ENCODE results near the gene KSR2. TPM values are rescaled to one million over a fixed set of nuclear protein-coding genes. Genes with fewer than 3 reads are reported as not detected.

The KSR2 gene
- total and polyA plus RNA-seq, 2 of the 4 experiments (the other 2 are of a cell fraction), result not detected

- POLR2A ChIA-PET (ENCODE audit: unreplicated experiment), result no interaction called here
Observed at GRCh38 chr12:117491711-117492110, 477.1 kb downstream of the KSR2 start.

More at GRCh38 chr12:117491711-117492110, 477.1 kb downstream of the KSR2 start:
- Histone ChIP-seq H3K36me3 (ENCODE audit: control insufficient read depth, insufficient read depth, low read length) (no peaks in the 10 kb centered on the region), H4K20me1 (ENCODE audit: insufficient read depth, low read length) (no peaks in the 10 kb centered on the region), H3K4me3 (ENCODE audit: insufficient read depth, low read depth, low read length) (no peak overlapping the region), H2BK20ac (ENCODE audit: low read depth, low read length) (no peak overlapping the region), H3K23ac (ENCODE audit: low read depth, low read length) (no peak overlapping the region), H4K5ac (ENCODE audit: low read depth, low read length) (no peak overlapping the region), H3K27ac (ENCODE audit: insufficient read depth, low read length) (no peak overlapping the region), H4K91ac (ENCODE audit: insufficient read depth, low read depth, low read length) (no peak overlapping the region), H3K9ac (ENCODE audit: low read depth, low read length) (no peak overlapping the region), H2BK15ac (ENCODE audit: low read depth, low read length) (no peak overlapping the region), H2AK9ac (replicated peaks; ENCODE audit: low read depth, low read length, poor library complexity) (no peak overlapping the region), H4K8ac (ENCODE audit: low read depth in 2 of 2, low read length in 2 of 2) (no peak overlapping the region), H3K27me3 (ENCODE audit: control insufficient read depth, insufficient read depth, low read length) (no peaks in the 10 kb centered on the region), H2AK5ac (ENCODE audit: low read depth, low read length) (no peak overlapping the region), H2BK120ac (ENCODE audit: low read depth, low read length) (no peak overlapping the region), H3K79me1 (ENCODE audit: low read depth in 1 of 2, low read length in 2 of 2) (no peaks in the 10 kb centered on the region), H3K9me1 (ENCODE audit: insufficient read depth, low read length) (no peaks in the 10 kb centered on the region), H3K56ac (ENCODE audit: extremely low read depth, insufficient read depth, low read length) (no peak overlapping the region), H3K18ac (ENCODE audit: low read depth, low read length) (no peak overlapping the region), H3K9me3 (ENCODE audit: control insufficient read depth, insufficient read depth, low read length) (peaks cover 18% of the 10 kb centered on the region), H2AFZ (replicated peaks; ENCODE audit: low read length, poor library complexity) (no peak overlapping the region), H3K4ac (ENCODE audit: low read depth, low read length) (no peak overlapping the region), H3K14ac (replicated peaks; ENCODE audit: low read depth, low read length) (no peak overlapping the region), H2BK5ac (ENCODE audit: low read depth, low read length, poor library complexity, severe bottlenecking) (no peak overlapping the region), H3K4me1 (ENCODE audit: control insufficient read depth, insufficient read depth, low read length) (no peaks in the 10 kb centered on the region), H3K4me2 (ENCODE audit: low read depth, low read length) (no peak overlapping the region)
- TF ChIP-seq POLR2A (IDR thresholded peaks at IDR 0.05; ENCODE audit: low read depth, low read length) (no peak), MAFK (IDR thresholded peaks at IDR 0.05; ENCODE audit: low read depth, low read length) (no peak), MAZ (IDR thresholded peaks at IDR 0.05; ENCODE audit: borderline replicate concordance, low read depth, low read length) (no peak), FOS (IDR thresholded peaks at IDR 0.05; ENCODE audit: low read depth, low read length) (no peak)
- TF ChIP-seq, protein P1, sequence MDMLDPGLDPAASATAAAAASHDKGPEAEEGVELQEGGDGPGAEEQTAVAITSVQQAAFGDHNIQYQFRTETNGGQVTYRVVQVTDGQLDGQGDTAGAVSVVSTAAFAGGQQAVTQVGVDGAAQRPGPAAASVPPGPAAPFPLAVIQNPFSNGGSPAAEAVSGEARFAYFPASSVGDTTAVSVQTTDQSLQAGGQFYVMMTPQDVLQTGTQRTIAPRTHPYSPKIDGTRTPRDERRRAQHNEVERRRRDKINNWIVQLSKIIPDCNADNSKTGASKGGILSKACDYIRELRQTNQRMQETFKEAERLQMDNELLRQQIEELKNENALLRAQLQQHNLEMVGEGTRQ (IDR thresholded peaks at IDR 0.05; ENCODE audit: low read depth, low read length), result no peak
- no TSS peak for BruUV-seq (replicated peaks)
- ATAC-seq (ENCODE audit: low read depth) (no peak), DNase-seq (no peak)
- dilution Hi-C loops (cut with HindIII; ENCODE audit: low sequenced_read_pairs, unreplicated experiment), result no loop called here
- intact Hi-C loops (cut with micrococcal nuclease), result no loop called here
- WGBS, 2 experiments (ENCODE audit: extremely low coverage in 2 of 2, insufficient read length in 1 of 2), result 76% methylated on average over 3 of the region's 7 CpGs; no CpG with 5 or more reads in 1 of the 2 experiments
- CTCF ChIA-PET, result no interaction called here
- in situ Hi-C loops (cut with MboI; ENCODE audit: low sequenced_read_pairs), result no loop called here

All from IMR-90 (cell line).